ENCODE results near the gene ARL5C.
"Not testable (repeated sequence)": the region's sequence is repeated elsewhere in the genome, so short reads cannot be mapped to it uniquely, and the experiment has no call there.

Gene ARL5C

GRCh38 chr17:39139561-39139960, 26.4 kb downstream of the ARL5C start:
- DNase-seq: no peak

- DNase-seq: no peak
These were observed 26.8 kb downstream of the ARL5C start for GRCh38 chr17:39139161-39139511.

- DNase-seq: no peak
These were observed 27.4 kb downstream of the ARL5C start for GRCh38 chr17:39138431-39139160.

GRCh38 chr17:39134878-39135277, 31.1 kb downstream of the ARL5C start:
- no peak for DNase-seq

GRCh38 chr17:39132192-39132610, 33.8 kb downstream of the ARL5C start:
- no peak for DNase-seq

- DNase-seq: no peak
These were observed 34.3 kb downstream of the ARL5C start for GRCh38 chr17:39131616-39132015.

GRCh38 chr17:39130205-39130604, 35.8 kb downstream of the ARL5C start:
- DNase-seq: no peak

- DNase-seq: not testable (repeated sequence)
These were observed 36.4 kb downstream of the ARL5C start for GRCh38 chr17:39129544-39129943.

GRCh38 chr17:39126436-39126835, 39.5 kb downstream of the ARL5C start:
- DNase-seq: no peak

GRCh38 chr17:39125143-39125875, 40.7 kb downstream of the ARL5C start:
- no peak for DNase-seq

- DNase-seq: no peak
These were observed 42.3 kb downstream of the ARL5C start for GRCh38 chr17:39123627-39124026.

- DNase-seq: no peak
These were observed 43.0 kb downstream of the ARL5C start for GRCh38 chr17:39122991-39123390.

GRCh38 chr17:39121919-39122318, 44.0 kb downstream of the ARL5C start:
- DNase-seq: not testable (repeated sequence)

- no peak for DNase-seq
These were observed 47.1 kb downstream of the ARL5C start for GRCh38 chr17:39118674-39119419.

GRCh38 chr17:39116224-39116623, 49.7 kb downstream of the ARL5C start:
- no peak for DNase-seq

- DNase-seq: no peak
These were observed 50.8 kb downstream of the ARL5C start for GRCh38 chr17:39115135-39115534.

- DNase-seq: no peak
These were observed 51.2 kb downstream of the ARL5C start for GRCh38 chr17:39114723-39115122.

- DNase-seq: no peak
These were observed 52.1 kb downstream of the ARL5C start for GRCh38 chr17:39113871-39114270.

- no peak for DNase-seq
These were observed 55.4 kb downstream of the ARL5C start for GRCh38 chr17:39110435-39111136.

- no peak for DNase-seq
These were observed 57.2 kb downstream of the ARL5C start for GRCh38 chr17:39108461-39109375.

GRCh38 chr17:39107973-39108372, 58.0 kb downstream of the ARL5C start:
- DNase-seq: no peak

- DNase-seq: no peak
These were observed 58.8 kb downstream of the ARL5C start for GRCh38 chr17:39107155-39107554.
